Fibroblast of mammary gland (primary cell): ENCODE data around the gene FAM168B.

Experiments used
- DNase-seq: peaks from one replicate; pipeline ENCODE4 v3.0.0-alpha.2; 2010; ENCODE audit warnings: low read depth
- H3K4me3 ChIP-seq: 2 replicates; pipeline ENCODE4 v1.5.1; 2011; ENCODE audit warnings: low read depth, mild to moderate bottlenecking, low read length, moderate library complexity; ENCODE audit not compliant: control insufficient read depth
- TF ChIP-seq, protein P1 (sequence below): conservative IDR thresholded peaks from 2 replicates; pipeline ENCODE4 v1.5.1; 2011; ENCODE audit warnings: low read depth, low read length, inconsistent platforms; ENCODE audit not compliant: control insufficient read depth, insufficient read depth

The FAM168B gene

GRCh38 chr2:131039908-131040660 is 53.2 kb downstream of the FAM168B start:
- TF ChIP-seq, protein P1, sequence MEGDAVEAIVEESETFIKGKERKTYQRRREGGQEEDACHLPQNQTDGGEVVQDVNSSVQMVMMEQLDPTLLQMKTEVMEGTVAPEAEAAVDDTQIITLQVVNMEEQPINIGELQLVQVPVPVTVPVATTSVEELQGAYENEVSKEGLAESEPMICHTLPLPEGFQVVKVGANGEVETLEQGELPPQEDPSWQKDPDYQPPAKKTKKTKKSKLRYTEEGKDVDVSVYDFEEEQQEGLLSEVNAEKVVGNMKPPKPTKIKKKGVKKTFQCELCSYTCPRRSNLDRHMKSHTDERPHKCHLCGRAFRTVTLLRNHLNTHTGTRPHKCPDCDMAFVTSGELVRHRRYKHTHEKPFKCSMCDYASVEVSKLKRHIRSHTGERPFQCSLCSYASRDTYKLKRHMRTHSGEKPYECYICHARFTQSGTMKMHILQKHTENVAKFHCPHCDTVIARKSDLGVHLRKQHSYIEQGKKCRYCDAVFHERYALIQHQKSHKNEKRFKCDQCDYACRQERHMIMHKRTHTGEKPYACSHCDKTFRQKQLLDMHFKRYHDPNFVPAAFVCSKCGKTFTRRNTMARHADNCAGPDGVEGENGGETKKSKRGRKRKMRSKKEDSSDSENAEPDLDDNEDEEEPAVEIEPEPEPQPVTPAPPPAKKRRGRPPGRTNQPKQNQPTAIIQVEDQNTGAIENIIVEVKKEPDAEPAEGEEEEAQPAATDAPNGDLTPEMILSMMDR, result no peak
- no peak overlapping the region for H3K4me3 ChIP-seq
- DNase-seq, result peak; percentile 24

DNA sequence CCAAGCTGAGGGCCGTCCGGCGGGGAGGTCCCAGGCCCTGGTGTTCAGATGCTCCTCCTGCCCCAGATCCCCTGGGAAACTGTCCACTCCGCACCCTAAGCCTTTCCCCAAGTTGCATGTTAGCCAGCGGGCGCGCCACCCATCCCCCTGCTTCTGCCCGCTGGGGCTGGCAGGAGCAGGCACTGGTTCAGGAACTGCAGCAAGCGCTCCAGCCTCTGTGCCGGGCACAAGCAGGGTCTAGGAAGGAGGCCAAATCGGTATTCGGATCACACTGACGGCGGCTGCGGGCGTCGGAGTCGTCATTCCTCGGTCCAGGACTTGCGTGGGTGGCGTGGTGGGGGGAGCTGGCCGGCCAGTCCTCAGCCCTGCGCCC is 53.7 kb downstream of the FAM168B start:
- no peak overlapping the region for H3K4me3 ChIP-seq
- TF ChIP-seq, protein P1, result no peak
- DNase-seq, result peak; percentile 11

DNA sequence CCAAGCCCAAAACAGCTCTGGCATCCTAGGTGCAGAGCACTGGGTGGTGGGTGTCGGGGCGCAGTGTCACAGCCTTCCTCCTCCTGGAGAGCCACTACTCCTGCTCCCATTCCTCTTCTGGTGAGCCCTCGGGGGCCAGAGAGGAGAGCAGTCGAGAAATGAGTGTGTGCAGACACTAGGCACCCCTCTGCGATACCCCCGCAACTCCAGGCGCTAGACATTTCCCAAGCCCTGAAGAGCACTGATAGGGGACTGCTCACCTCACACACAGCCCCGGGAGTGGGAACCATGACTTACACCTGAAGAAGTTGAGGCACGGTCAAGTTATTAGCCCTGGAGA is 54.2 kb downstream of the FAM168B start:
- no peak for DNase-seq
- TF ChIP-seq, protein P1, result no peak
- H3K4me3 ChIP-seq, result no peak overlapping the region

DNA sequence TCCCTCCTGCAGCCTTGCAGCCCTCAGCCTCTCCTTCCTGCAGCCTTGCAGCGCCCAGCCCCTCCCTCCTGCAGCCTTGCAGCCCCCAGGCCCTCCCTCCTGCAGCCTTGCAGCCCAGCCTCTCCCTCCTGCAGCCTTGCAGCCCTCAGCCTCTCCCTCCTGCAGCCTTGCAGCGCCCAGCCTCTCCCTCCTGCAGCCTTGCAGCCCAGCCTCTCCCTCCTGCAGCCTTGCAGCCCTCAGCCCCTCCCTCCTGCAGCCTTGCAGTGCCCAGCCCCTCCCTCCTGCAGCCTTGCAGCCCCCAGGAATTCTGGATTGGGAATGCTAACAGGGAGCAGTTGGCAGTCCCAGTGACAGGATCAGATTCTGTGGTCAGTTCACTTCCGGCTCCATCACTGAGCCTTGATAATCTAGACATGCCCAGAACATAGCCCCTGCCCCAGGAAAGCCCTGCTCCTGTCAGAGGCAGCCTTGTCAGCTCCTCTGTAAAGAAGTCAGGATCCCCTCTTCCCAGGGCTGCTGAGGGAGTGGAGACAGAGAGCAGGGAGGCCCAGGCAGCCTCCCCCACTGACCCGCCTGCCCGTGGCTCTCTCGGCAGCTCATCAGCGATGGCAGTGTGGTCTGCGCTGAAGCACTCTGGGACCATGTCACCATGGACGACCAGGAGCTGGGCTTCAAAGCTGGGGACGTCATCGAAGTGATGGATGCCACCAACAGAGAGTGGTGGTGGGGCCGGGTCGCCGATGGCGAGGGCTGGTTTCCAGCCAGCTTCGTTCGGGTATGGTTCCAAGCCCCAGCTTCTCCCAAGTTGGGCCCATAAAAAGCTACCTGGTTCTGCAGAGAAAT is 54.8 kb downstream of the FAM168B start:
- DNase-seq, result no peak
- TF ChIP-seq, protein P1, result no peak
- no peak overlapping the region for H3K4me3 ChIP-seq

DNA sequence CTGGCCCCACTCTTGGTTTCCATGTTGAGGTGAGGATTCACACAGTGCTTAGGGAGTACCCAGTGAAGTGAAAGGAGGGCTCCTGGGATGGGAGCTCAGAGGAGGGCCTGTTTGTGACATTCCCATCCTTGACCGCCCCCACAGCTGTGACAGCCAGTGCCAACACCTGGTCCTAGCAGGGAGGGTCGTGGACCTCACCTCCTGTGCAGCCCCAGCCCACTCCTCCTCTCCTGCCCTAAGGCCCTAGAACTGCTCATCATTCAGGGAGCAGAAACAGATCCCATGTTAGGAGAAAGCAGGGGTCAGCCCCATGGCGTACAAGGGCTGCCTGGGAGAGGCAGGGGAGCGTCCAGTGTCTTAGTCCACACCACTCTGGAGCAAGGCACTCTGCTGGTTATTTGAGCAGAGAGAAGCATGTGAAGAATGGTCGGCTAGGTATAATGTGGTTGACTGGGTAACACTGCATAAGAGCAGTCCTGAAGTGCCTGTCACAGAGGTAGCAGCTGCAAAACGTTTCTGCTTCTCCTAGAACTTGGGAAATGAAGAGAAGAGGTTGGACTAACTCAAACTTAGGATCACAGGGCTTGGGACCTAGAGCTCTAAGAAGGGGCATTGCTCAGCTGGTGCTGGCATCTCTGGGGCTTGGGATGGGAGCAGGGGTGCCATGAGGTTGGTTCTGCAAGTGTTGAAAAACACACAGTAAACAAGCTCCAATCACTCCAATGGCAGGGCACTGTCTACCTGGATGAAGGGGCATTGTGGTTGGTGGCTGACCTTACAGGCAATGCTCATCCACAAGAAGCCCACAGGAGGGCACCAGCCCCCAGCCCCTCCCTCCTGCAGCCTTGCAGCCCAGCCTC is 55.6 kb downstream of the FAM168B start:
- no peak for DNase-seq
- H3K4me3 ChIP-seq, result no peak overlapping the region
- TF ChIP-seq, protein P1, result no peak

DNA sequence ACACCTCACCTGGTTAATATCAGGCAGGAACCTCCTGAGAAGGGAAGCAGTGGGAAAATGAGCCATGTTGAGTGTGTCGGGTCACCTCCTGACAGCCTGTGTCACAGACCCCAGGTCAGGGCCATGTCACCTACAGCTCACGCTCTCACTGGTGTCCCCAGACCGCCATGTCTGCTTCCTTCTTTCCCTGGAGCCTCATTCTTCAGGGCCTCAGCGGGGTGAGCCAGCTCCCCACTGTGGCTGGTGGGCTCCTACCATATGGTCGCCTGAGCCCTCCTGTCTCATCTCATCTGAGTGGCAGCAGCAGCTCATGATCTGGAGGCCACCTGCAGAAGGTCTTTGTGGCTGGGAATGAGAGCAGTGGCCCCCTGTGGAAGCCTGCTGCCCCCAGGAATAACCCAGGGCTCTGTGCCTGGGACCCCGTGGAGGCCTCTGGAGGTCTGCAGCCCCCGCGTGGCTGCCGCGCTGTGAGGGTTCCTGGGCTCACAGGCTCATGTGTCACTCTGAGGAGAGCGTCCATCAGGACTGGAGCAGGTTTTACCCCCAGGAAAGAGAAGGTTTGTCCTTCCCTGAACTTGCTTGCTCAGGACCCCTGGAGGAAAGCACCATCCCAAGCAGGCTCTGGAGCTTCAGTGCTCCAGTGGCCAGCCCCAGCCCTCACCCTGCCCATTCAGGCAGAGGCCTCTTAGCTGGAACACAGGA is 56.4 kb downstream of the FAM168B start:
- TF ChIP-seq, protein P1, result no peak
- no peak for DNase-seq
- H3K4me3 ChIP-seq, result no peak overlapping the region
